Measurements from ENCODE around the gene CRYAA.
"Not testable (repeated sequence)": the region's sequence is repeated elsewhere in the genome, so short reads cannot be mapped to it uniquely, and the experiment has no call there.

GRCh38 chr21:43173930-43174329 is 5.1 kb downstream of the CRYAA start:
- TF ChIP-seq POLR2A, CTCF (IDR thresholded peaks at IDR 0.05): not testable (repeated sequence)

Data from heart left ventricle (tissue), 13 donors.